Keratinocyte (primary cell): ENCODE results near the gene ITIH6.

Experiments
- EZH2 ChIP-seq: IDR thresholded peaks from one replicate; pipeline ENCODE4 v1.6.1; 2012; ENCODE audit warnings: inconsistent platforms, mild to moderate bottlenecking, low read length, moderate library complexity
- TF ChIP-seq, protein P1 (sequence below), 3 experiments: IDR thresholded peaks in 1 of 3; conservative IDR thresholded peaks in 1 of 3; optimal IDR thresholded peaks in 1 of 3; 2 replicates in 2 of 3; 3 replicates in 1 of 3; pipeline versions ENCODE3 to v1.5.1; 2011; ENCODE audit warnings: low read length in 3 of 3, mild to moderate bottlenecking in 3 of 3, moderate library complexity in 2 of 3, control low read depth in 1 of 3, inconsistent platforms in 1 of 3; ENCODE audit not compliant: insufficient read depth in 2 of 3; ENCODE audit errors: extremely low read depth in 1 of 3

DNA sequence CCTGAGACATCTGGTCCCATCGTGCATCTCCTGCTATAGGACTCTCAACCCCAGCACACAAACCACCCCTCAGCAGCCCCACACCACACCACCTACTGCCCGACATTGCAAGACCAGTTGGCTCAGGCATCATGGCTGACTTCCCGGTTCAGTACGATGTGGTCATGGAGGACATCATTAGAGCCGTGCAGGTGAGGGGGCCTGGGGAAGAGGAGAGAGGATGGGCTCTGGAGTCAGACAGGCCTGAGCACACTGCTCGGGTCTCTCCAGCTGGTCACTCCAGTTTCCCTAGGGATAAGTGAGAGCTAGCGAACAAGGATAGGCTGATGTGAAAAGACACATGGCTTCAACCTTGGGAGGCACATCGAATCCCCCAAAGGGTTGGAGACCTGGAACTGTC lies 26.7 kb upstream of the ITIH6 start:
- no peak for TF ChIP-seq EZH2
- TF ChIP-seq, protein P1, sequence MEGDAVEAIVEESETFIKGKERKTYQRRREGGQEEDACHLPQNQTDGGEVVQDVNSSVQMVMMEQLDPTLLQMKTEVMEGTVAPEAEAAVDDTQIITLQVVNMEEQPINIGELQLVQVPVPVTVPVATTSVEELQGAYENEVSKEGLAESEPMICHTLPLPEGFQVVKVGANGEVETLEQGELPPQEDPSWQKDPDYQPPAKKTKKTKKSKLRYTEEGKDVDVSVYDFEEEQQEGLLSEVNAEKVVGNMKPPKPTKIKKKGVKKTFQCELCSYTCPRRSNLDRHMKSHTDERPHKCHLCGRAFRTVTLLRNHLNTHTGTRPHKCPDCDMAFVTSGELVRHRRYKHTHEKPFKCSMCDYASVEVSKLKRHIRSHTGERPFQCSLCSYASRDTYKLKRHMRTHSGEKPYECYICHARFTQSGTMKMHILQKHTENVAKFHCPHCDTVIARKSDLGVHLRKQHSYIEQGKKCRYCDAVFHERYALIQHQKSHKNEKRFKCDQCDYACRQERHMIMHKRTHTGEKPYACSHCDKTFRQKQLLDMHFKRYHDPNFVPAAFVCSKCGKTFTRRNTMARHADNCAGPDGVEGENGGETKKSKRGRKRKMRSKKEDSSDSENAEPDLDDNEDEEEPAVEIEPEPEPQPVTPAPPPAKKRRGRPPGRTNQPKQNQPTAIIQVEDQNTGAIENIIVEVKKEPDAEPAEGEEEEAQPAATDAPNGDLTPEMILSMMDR (optimal IDR thresholded peaks at IDR 0.05 in 1 of 3, IDR thresholded peaks at IDR 0.05 in 1 of 3, conservative IDR thresholded peaks at IDR 0.05 in 1 of 3; ENCODE audit: extremely low read depth in 1 of 3, insufficient read depth in 2 of 3, low read length in 3 of 3): no peak
